Measurements from ENCODE around the gene DAP.

GRCh38 chr5:10747678-10748622, 13.1 kb downstream of the DAP start:
- no peak for TF ChIP-seq POLR2A (IDR thresholded peaks at IDR 0.05; ENCODE audit: low read depth, low read length)
- no peak for TF ChIP-seq TAF1 (IDR thresholded peaks at IDR 0.05; ENCODE audit: low read depth, low read length)

All from GM12891 (cell line).